ENCODE data around the gene E4F1. TPM values are rescaled to one million over a fixed set of nuclear protein-coding genes. Genes with fewer than 3 reads are reported as not detected.
A peak's percentile ranks its signal among the peaks of the same experiment; 100 is the strongest.

E4F1 gene
- total and polyA plus RNA-seq, 2 of the 13 experiments (the other 11 are each of a cell fraction or from before 2014, with no cell fraction given), result 13.8 to 19.5 TPM

DNA sequence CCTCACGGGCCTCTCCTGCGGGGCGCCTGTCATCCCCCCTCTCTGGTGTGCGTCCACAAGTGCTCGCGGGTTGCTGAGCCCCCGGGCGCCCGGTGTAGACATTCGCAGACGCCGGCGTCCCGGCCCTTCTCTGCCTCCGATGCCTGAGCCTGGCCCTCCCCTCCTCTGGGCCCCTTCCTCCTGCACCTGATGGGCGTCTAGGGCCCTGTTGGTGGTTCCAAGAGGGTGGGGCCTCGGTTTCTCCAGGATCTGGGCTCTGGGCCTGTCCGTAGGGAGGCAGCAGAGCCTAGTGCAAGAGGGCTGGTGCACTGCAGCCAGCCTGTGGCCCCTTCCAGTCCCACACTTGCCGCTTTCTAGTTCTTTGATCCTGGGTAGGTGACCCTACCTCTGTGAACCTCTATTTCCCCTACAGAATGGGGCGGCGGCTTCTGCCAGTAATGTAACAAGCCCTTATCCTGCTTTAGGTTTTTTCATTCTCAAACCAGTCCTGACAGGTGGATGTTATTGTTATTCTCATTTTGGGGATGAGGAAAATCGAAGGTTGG, 623 bp downstream of the E4F1 start (continued):
- TF ChIP-seq, protein P1, sequence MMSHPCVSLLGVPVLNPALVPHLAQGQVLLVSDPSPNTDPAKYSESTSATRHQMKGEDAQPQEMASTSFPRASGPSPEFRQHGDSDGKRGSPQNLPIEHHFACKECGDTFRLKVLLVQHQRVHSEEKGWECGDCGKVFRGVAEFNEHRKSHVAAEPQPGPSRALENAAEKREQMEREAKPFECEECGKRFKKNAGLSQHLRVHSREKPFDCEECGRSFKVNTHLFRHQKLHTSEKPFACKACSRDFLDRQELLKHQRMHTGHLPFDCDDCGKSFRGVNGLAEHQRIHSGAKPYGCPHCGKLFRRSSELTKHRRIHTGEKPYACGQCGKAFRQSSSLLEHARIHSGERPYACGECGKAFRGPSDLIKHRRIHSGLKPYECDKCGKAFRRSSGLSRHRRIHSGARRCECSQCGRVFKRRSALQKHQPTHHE (CRISPR knock-in tag; IDR thresholded peaks at IDR 0.05; ENCODE audit: borderline replicate concordance), result no peak
- TF ChIP-seq MTF2 (CRISPR knock-in tag; IDR thresholded peaks at IDR 0.05; ENCODE audit: borderline replicate concordance), result no peak
- TF ChIP-seq ZNF253 (CRISPR knock-in tag; IDR thresholded peaks at IDR 0.05; ENCODE audit: borderline replicate concordance), result no peak
- TF ChIP-seq, protein P2, sequence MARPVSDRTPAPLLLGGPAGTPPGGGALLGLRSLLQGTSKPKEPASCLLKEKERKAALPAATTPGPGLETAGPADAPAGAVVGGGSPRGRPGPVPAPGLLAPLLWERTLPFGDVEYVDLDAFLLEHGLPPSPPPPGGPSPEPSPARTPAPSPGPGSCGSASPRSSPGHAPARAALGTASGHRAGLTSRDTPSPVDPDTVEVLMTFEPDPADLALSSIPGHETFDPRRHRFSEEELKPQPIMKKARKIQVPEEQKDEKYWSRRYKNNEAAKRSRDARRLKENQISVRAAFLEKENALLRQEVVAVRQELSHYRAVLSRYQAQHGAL (CRISPR knock-in tag; IDR thresholded peaks at IDR 0.05; ENCODE audit: not compliant biosample characterization), result no peak
- peak; percentile 1; the same call in 1 of the 2 replicates for TF ChIP-seq ZNF563 (CRISPR knock-in tag; IDR thresholded peaks at IDR 0.05)
- no peak for TF ChIP-seq EED (CRISPR knock-in tag; IDR thresholded peaks at IDR 0.05)
- peak; percentile 39 for TF ChIP-seq RBM39 (IDR thresholded peaks at IDR 0.05; ENCODE audit: low read depth, low read length, poor library complexity, severe bottlenecking)
- TF ChIP-seq, protein P3, sequence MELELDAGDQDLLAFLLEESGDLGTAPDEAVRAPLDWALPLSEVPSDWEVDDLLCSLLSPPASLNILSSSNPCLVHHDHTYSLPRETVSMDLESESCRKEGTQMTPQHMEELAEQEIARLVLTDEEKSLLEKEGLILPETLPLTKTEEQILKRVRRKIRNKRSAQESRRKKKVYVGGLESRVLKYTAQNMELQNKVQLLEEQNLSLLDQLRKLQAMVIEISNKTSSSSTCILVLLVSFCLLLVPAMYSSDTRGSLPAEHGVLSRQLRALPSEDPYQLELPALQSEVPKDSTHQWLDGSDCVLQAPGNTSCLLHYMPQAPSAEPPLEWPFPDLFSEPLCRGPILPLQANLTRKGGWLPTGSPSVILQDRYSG (CRISPR knock-in tag; IDR thresholded peaks at IDR 0.05), result 0 out of 2 replicates have a peak, but pooled peaks have one; percentile 26
- TF ChIP-seq, protein P4, sequence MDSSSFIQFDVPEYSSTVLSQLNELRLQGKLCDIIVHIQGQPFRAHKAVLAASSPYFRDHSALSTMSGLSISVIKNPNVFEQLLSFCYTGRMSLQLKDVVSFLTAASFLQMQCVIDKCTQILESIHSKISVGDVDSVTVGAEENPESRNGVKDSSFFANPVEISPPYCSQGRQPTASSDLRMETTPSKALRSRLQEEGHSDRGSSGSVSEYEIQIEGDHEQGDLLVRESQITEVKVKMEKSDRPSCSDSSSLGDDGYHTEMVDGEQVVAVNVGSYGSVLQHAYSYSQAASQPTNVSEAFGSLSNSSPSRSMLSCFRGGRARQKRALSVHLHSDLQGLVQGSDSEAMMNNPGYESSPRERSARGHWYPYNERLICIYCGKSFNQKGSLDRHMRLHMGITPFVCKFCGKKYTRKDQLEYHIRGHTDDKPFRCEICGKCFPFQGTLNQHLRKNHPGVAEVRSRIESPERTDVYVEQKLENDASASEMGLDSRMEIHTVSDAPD (CRISPR knock-in tag; IDR thresholded peaks at IDR 0.05), result no peak
- TF ChIP-seq HOXD1 (CRISPR knock-in tag; IDR thresholded peaks at IDR 0.05), result no peak
- TF ChIP-seq, protein P5, sequence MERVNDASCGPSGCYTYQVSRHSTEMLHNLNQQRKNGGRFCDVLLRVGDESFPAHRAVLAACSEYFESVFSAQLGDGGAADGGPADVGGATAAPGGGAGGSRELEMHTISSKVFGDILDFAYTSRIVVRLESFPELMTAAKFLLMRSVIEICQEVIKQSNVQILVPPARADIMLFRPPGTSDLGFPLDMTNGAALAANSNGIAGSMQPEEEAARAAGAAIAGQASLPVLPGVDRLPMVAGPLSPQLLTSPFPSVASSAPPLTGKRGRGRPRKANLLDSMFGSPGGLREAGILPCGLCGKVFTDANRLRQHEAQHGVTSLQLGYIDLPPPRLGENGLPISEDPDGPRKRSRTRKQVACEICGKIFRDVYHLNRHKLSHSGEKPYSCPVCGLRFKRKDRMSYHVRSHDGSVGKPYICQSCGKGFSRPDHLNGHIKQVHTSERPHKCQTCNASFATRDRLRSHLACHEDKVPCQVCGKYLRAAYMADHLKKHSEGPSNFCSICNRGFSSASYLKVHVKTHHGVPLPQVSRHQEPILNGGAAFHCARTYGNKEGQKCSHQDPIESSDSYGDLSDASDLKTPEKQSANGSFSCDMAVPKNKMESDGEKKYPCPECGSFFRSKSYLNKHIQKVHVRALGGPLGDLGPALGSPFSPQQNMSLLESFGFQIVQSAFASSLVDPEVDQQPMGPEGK (CRISPR knock-in tag; IDR thresholded peaks at IDR 0.05), result peak; percentile 59
- TF ChIP-seq SIN3A (IDR thresholded peaks at IDR 0.05; ENCODE audit: borderline replicate concordance, low read depth, low read length), result no peak
- TF ChIP-seq ETV5 (CRISPR knock-in tag; IDR thresholded peaks at IDR 0.05; ENCODE audit: borderline replicate concordance), result no peak
- TF ChIP-seq SIX4 (CRISPR knock-in tag; IDR thresholded peaks at IDR 0.05), result no peak
- TF ChIP-seq ZBTB7A (CRISPR knock-in tag; IDR thresholded peaks at IDR 0.05), result peak; percentile 36; the same call in 1 of the 2 replicates
- TF ChIP-seq, protein P6, sequence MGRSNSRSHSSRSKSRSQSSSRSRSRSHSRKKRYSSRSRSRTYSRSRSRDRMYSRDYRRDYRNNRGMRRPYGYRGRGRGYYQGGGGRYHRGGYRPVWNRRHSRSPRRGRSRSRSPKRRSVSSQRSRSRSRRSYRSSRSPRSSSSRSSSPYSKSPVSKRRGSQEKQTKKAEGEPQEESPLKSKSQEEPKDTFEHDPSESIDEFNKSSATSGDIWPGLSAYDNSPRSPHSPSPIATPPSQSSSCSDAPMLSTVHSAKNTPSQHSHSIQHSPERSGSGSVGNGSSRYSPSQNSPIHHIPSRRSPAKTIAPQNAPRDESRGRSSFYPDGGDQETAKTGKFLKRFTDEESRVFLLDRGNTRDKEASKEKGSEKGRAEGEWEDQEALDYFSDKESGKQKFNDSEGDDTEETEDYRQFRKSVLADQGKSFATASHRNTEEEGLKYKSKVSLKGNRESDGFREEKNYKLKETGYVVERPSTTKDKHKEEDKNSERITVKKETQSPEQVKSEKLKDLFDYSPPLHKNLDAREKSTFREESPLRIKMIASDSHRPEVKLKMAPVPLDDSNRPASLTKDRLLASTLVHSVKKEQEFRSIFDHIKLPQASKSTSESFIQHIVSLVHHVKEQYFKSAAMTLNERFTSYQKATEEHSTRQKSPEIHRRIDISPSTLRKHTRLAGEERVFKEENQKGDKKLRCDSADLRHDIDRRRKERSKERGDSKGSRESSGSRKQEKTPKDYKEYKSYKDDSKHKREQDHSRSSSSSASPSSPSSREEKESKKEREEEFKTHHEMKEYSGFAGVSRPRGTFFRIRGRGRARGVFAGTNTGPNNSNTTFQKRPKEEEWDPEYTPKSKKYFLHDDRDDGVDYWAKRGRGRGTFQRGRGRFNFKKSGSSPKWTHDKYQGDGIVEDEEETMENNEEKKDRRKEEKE (IDR thresholded peaks at IDR 0.05), result no peak
- TF ChIP-seq ZNF552 (CRISPR knock-in tag; IDR thresholded peaks at IDR 0.05; ENCODE audit: borderline replicate concordance), result no peak
- no peak for TF ChIP-seq ZZZ3 (CRISPR knock-in tag; IDR thresholded peaks at IDR 0.05; ENCODE audit: borderline replicate concordance)
- TF ChIP-seq HCFC1 (IDR thresholded peaks at IDR 0.05; ENCODE audit: low read depth, low read length), result no peak
- TF ChIP-seq, protein P7, sequence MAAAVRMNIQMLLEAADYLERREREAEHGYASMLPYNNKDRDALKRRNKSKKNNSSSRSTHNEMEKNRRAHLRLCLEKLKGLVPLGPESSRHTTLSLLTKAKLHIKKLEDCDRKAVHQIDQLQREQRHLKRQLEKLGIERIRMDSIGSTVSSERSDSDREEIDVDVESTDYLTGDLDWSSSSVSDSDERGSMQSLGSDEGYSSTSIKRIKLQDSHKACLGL (CRISPR knock-in tag; IDR thresholded peaks at IDR 0.05), result no peak
